Ovary (tissue), 9 donors: ENCODE results near the gene IQCN. TPM values are rescaled to one million over a fixed set of nuclear protein-coding genes. Genes with fewer than 3 reads are reported as not detected.

Source experiments
- DNase-seq, 5 donors: peaks; one replicate each; pipeline ENCODE4 v3.0.0-alpha.2; 2019 to 2020
- H3K27ac ChIP-seq, 2 donors: fragments of 200-600 bp; one replicate each; pipeline versions ENCODE4 v1.5.1 to v1.8.0; 2019 to 2022
- H3K27me3 ChIP-seq: fragments of 200-600 bp; one replicate; pipeline ENCODE4 v1.8.0; 2022
- H3K36me3 ChIP-seq: fragments of 200-600 bp; sonication (generic); one replicate; pipeline ENCODE4 v1.5.1; 2019
- H3K4me1 ChIP-seq: one replicate; pipeline ENCODE4 v1.8.1; 2013; ENCODE audit warnings: mild to moderate bottlenecking, moderate library complexity; ENCODE audit not compliant: insufficient read depth
- H3K4me3 ChIP-seq: fragments of 200-600 bp; sonication (generic); one replicate; pipeline ENCODE4 v1.5.1; 2017
- H3K9me3 ChIP-seq, 2 donors: fragments of 200-600 bp in 1 of 2; sonication (generic) in 1 of 2; one replicate each; pipeline versions ENCODE4 v1.5.1 to v1.8.1; 2013 to 2019; ENCODE audit warnings: mild to moderate bottlenecking in 1 of 2, moderate library complexity in 1 of 2
- CTCF ChIP-seq, 3 donors: fragments of 450-650 bp in 2 of 3; fragments of 200-600 bp in 1 of 3; IDR thresholded peaks; one replicate each; pipeline versions ENCODE4 v1.5.1 to v1.8.0; 2016 to 2022; ENCODE audit warnings: antibody characterized with exemption in 3 of 3, mild to moderate bottlenecking in 1 of 3
- EP300 ChIP-seq: sonication (generic); formaldehyde crosslinking; IDR thresholded peaks from one replicate; pipeline ENCODE4 v1.6.1; 2017; ENCODE audit warnings: antibody characterized with exemption
- POLR2A ChIP-seq: fragments of 450-650 bp; IDR thresholded peaks from one replicate; pipeline ENCODE4 v1.6.1; 2017; ENCODE audit warnings: antibody characterized with exemption, mild to moderate bottlenecking, moderate library complexity
- WGBS, 3 donors: extraction: QIAGEN DNeasy Blood & Tissue Kit in 1 of 3; methylation state at CpG; one replicate each; pipeline versions ENCODE4 v1.1.5 to v1.1.7; 2013 to 2017; 5-methylcytosine and 5-hydroxymethylcytosine counted together
- intact Hi-C, 4 donors: fragments of 100-400 bp; cut with DNase I; formaldehyde crosslinking; loops; one replicate each; pipeline versions ENCODE4 v1.11.0 to v1.15.1; 2022 to 2023
- polyA plus RNA-seq, 2 donors: library from polyadenylated mRNA; stranded (reverse); fragments of 200-250 nt in 1 of 2; fragments of 350-450 nt in 1 of 2; fragmentation: Illumina TruSeq in 1 of 2; extraction: RNeasy Lipid Tissue Mini Kit (QIAGEN cat#74804) in 1 of 2; gene quantifications; one replicate each; pipeline ENCODE4 v1.2.3, GENCODE V29; 2013 to 2014
- total RNA-seq, 7 donors: library from RNA; depleted of rRNA in 2 of 7; stranded (reverse); fragments of >200 nt in 2 of 7; fragmentation: NEBNext Ultra II Directional in 3 of 7; extraction: Animal tissue kit (Norgen Biotek cat#: 25700) in 3 of 7; gene quantifications; one replicate each; pipeline versions ENCODE4 v1.1.0 to v1.2.4, GENCODE V29; 2016 to 2023
- donor health status: DM: no; HTN: no; CAD: no; lungs with moderate emphysema.
- donor health status: DM: no; HTN: no; CAD: no.
- donor health status: Bipolar disorder and iron deficiency.
- donor health status: DM: yes; HTN: yes; CAD: no.
- donor health status: DM: no; HTN: no; CAD: no.
- donor health status: DM: yes; HTN: yes; CAD: no.

The IQCN gene
- total and polyA plus RNA-seq, 9 donors = 2.5 to 18.4 (median 10.8) TPM

GRCh38 chr19:18230941-18231734 is 43.1 kb downstream of the IQCN start:
- H3K9me3 ChIP-seq = peaks cover 0 to 9% of the 10 kb centered on the region in 2 donors
- intact Hi-C loops = no loop called here
- peak in 1 of 5 donors; percentile 51 for DNase-seq
- peaks cover 3% of the 10 kb centered on the region for H3K27me3 ChIP-seq
- H3K36me3 ChIP-seq = no peaks in the 10 kb centered on the region
- no peak overlapping the region for H3K27ac ChIP-seq
- H3K4me3 ChIP-seq = no peak overlapping the region
- WGBS, 3 donors = 24 to 29% (median 25%) methylated on average over 18 of the region's 18 CpGs
- H3K4me1 ChIP-seq = peaks cover 2% of the 10 kb centered on the region
- TF ChIP-seq EP300 (no peak), POLR2A (no peak), CTCF (IDR thresholded peaks at IDR 0.05) (no peak)

- Histone ChIP-seq H3K36me3 (no peaks in the 10 kb centered on the region), H3K4me1 (peaks cover 6% of the 10 kb centered on the region), H3K4me3 (no peak overlapping the region), H3K27ac (no peak overlapping the region), H3K9me3 (peaks cover 0 to 9% of the 10 kb centered on the region in 2 donors), H3K27me3 (peaks cover 4% of the 10 kb centered on the region)
- WGBS, 3 donors = 70 to 76% (median 74%) methylated on average over 4 of the region's 4 CpGs
- intact Hi-C loops = loop anchor here in 1 of 4 donors (10.0 kb wide), 1 partner anchor 75 kb away; the partner anchor contains the start of gene PIK3R2
- no peak for DNase-seq
- no peak for TF ChIP-seq EP300
- TF ChIP-seq CTCF (IDR thresholded peaks at IDR 0.05) = no peak
- TF ChIP-seq POLR2A = no peak
These were observed 44.3 kb downstream of the IQCN start for GRCh38 chr19:18229915-18230314.

- TF ChIP-seq POLR2A (no peak), EP300 (no peak), CTCF (IDR thresholded peaks at IDR 0.05) (no peak)
- H3K36me3 ChIP-seq = no peaks in the 10 kb centered on the region
- no peak overlapping the region for H3K4me3 ChIP-seq
- no peak overlapping the region for H3K27ac ChIP-seq
- H3K9me3 ChIP-seq = peaks cover 0 to 9% of the 10 kb centered on the region in 2 donors
- peaks cover 6% of the 10 kb centered on the region for H3K4me1 ChIP-seq
- DNase-seq = no peak
- WGBS, 3 donors = 61 to 72% (median 71%) methylated on average over 5 of the region's 5 CpGs
- intact Hi-C loops = loop anchor here in 1 of 4 donors (10.0 kb wide), 1 partner anchor 75 kb away; the partner anchor contains the start of gene PIK3R2
- H3K27me3 ChIP-seq = peaks cover 4% of the 10 kb centered on the region
These were observed 44.8 kb downstream of the IQCN start for GRCh38 chr19:18229474-18229873.

GRCh38 chr19:18227781-18228271 is 46.4 kb downstream of the IQCN start:
- H3K36me3 ChIP-seq = no peaks in the 10 kb centered on the region
- H3K27ac ChIP-seq = no peak overlapping the region
- peaks cover 8% of the 10 kb centered on the region for H3K4me1 ChIP-seq
- WGBS, 3 donors = 69 to 75% (median 71%) methylated on average over 6 of the region's 6 CpGs
- no peak overlapping the region for H3K4me3 ChIP-seq
- DNase-seq = no peak
- H3K27me3 ChIP-seq = peaks cover 4% of the 10 kb centered on the region
- peaks cover 0 to under 1% of the 10 kb centered on the region in 2 donors for H3K9me3 ChIP-seq
- intact Hi-C loops = loop anchor here in 1 of 4 donors (10.0 kb wide), 1 partner anchor 73 kb away; the partner anchor contains the start of gene PIK3R2
- TF ChIP-seq POLR2A = no peak
